SK-N-SH (cell line): ENCODE measurements around the gene TCF7L2. TPM values are rescaled to one million over a fixed set of nuclear protein-coding genes. Genes with fewer than 3 reads are reported as not detected.

Experiments used
- CTCF ChIA-PET: fragments of 300-600, 350-600 bp; formaldehyde crosslinking; extraction: SDS; loops from one replicate; lab custom pipeline; 2021; lab: Yijun Ruan, JAX
- POLR2A ChIA-PET: fragments of 350-600 bp; sonication (Branson Sonifier 250); formaldehyde crosslinking; extraction: SDS; loops from one replicate; lab custom pipeline; 2020; ENCODE audit warnings: antibody characterized with exemption, inconsistent platforms; lab: Yijun Ruan, JAX
- DNase-seq: peaks from one replicate; pipeline ENCODE4 v3.0.0; 2012
- H2AFZ ChIP-seq: fragments of 200-600 bp; sonication (generic); 2 replicates; pipeline ENCODE4 v1.8.1; 2016; ENCODE audit warnings: antibody characterized with exemption, mild to moderate bottlenecking, low read depth
- H3F3A ChIP-seq: fragments of 200-600 bp; sonication (generic); replicated peaks from 2 replicates; pipeline ENCODE3; 2016; ENCODE audit warnings: antibody characterized with exemption, mild to moderate bottlenecking; ENCODE audit not compliant: insufficient read depth
- H3K27ac ChIP-seq, 2 experiments: fragments of 200-500 bp in 1 of 2; fragments of 200-600 bp in 1 of 2; sonication (Bioruptor generic) in 1 of 2; sonication (generic), shearing (Covaris generic) in 1 of 2; 2 replicates each; pipeline versions ENCODE4 v1.5.1 to v1.6.1; 2014 to 2016; ENCODE audit warnings: low read depth in 2 of 2, inconsistent platforms in 1 of 2, low read length in 1 of 2, mild to moderate bottlenecking in 1 of 2, mixed read lengths in 1 of 2
- H3K27me3 ChIP-seq: fragments of 200-600 bp; sonication (generic), shearing (Covaris generic); 2 replicates; pipeline ENCODE4 v1.6.1; 2016; ENCODE audit warnings: mixed run types; ENCODE audit not compliant: insufficient read depth
- H3K36me3 ChIP-seq, 2 experiments: fragments of 200-500 bp in 1 of 2; fragments of 200-600 bp in 1 of 2; sonication (Bioruptor generic) in 1 of 2; sonication (generic) in 1 of 2; replicated peaks in 1 of 2; 2 replicates each; pipeline versions ENCODE3 to v1.5.1; 2014 to 2016; ENCODE audit warnings: low read length in 1 of 2, mild to moderate bottlenecking in 1 of 2; ENCODE audit not compliant: insufficient read depth in 2 of 2, control insufficient read depth in 1 of 2
- H3K4me1 ChIP-seq, 2 experiments: fragments of 200-500 bp in 1 of 2; fragments of 200-600 bp in 1 of 2; sonication (Bioruptor generic) in 1 of 2; sonication (generic), shearing (Covaris generic) in 1 of 2; 2 replicates each; pipeline versions ENCODE4 v1.5.1 to v1.6.1; 2014 to 2016; ENCODE audit warnings: low read depth in 1 of 2, low read length in 1 of 2, mixed run types in 1 of 2; ENCODE audit not compliant: insufficient read depth in 2 of 2, control insufficient read depth in 1 of 2
- H3K4me2 ChIP-seq: fragments of 200-600 bp; sonication (generic), shearing (Covaris generic); 2 replicates; pipeline ENCODE4 v1.6.1; 2017; ENCODE audit warnings: mixed run types
- H3K4me3 ChIP-seq, 2 experiments: fragments of 200-500 bp in 1 of 2; fragments of 200-600 bp in 1 of 2; sonication (Bioruptor generic) in 1 of 2; sonication (generic), shearing (Covaris generic) in 1 of 2; 2 replicates each; pipeline versions ENCODE4 v1.5.1 to v1.8.1; 2014 to 2016; ENCODE audit warnings: low read depth in 2 of 2, inconsistent platforms in 1 of 2, low read length in 1 of 2, mild to moderate bottlenecking in 1 of 2, mixed read lengths in 1 of 2, moderate library complexity in 1 of 2
- H3K79me2 ChIP-seq: fragments of 200-600 bp; sonication (generic); 2 replicates; pipeline ENCODE4 v1.8.1; 2017; ENCODE audit warnings: mild to moderate bottlenecking; ENCODE audit not compliant: insufficient read depth
- H3K9ac ChIP-seq: fragments of 200-600 bp; sonication (generic); 2 replicates; pipeline ENCODE4 v1.6.1; 2017; ENCODE audit warnings: mixed run types
- H3K9me2 ChIP-seq: fragments of 200-600 bp; sonication (generic); 2 replicates; pipeline ENCODE4 v1.6.1; 2017; ENCODE audit warnings: mixed run types
- H3K9me3 ChIP-seq: fragments of 200-600 bp; sonication (generic); 2 replicates; pipeline ENCODE4 v1.6.1; 2017; ENCODE audit warnings: mixed run types, mild to moderate bottlenecking, moderate library complexity
- H4K20me1 ChIP-seq: fragments of 200-600 bp; sonication (generic); 2 replicates; pipeline ENCODE4 v1.6.1; 2017; ENCODE audit warnings: mild to moderate bottlenecking, mixed run types; ENCODE audit not compliant: insufficient read depth
- EP300 ChIP-seq, 2 experiments: IDR thresholded peaks; 2 replicates each; pipeline versions ENCODE4 v1.4.0 to v1.6.1; 2012; ENCODE audit warnings: borderline replicate concordance in 1 of 2, low read depth in 1 of 2, low read length in 1 of 2
- FOSL2 ChIP-seq: IDR thresholded peaks from 2 replicates; pipeline ENCODE4 v1.4.0; 2012; ENCODE audit warnings: low read depth, mild to moderate bottlenecking, moderate library complexity, borderline replicate concordance
- FOXM1 ChIP-seq: IDR thresholded peaks from 2 replicates; pipeline ENCODE4 v1.4.0; 2012; ENCODE audit warnings: low read depth, mild to moderate bottlenecking
- GABPA ChIP-seq: IDR thresholded peaks from 2 replicates; pipeline ENCODE4 v1.4.0; 2012; ENCODE audit warnings: low read depth, mild to moderate bottlenecking
- JUND ChIP-seq: IDR thresholded peaks from 2 replicates; pipeline ENCODE4 v1.4.0; 2012
- MEF2A ChIP-seq: IDR thresholded peaks from 2 replicates; pipeline ENCODE4 v1.4.0; 2012; ENCODE audit warnings: low read depth, borderline replicate concordance
- MXI1 ChIP-seq: IDR thresholded peaks from 2 replicates; pipeline ENCODE4 v1.6.1; 2012; ENCODE audit warnings: mild to moderate bottlenecking, low read depth, low read length, improper control_type of control experiment
- NFIC ChIP-seq: IDR thresholded peaks from 2 replicates; pipeline ENCODE4 v1.4.0; 2012; ENCODE audit warnings: borderline replicate concordance
- POLR2AphosphoS5 ChIP-seq: IDR thresholded peaks from 2 replicates; pipeline ENCODE4 v1.6.1; 2012; ENCODE audit warnings: low read depth, low read length
- RCOR1 ChIP-seq: fragments of 150-350 bp; IDR thresholded peaks from 2 replicates; pipeline ENCODE4 v1.6.1; 2017; ENCODE audit warnings: antibody characterized with exemption, low read length
- REST ChIP-seq: IDR thresholded peaks from 2 replicates; pipeline ENCODE4 v1.6.1; 2012; ENCODE audit warnings: mild to moderate bottlenecking, low read depth, low read length, moderate library complexity
- TCF12 ChIP-seq: IDR thresholded peaks from 2 replicates; pipeline ENCODE4 v1.4.0; 2012
- TEAD4 ChIP-seq: IDR thresholded peaks from 2 replicates; pipeline ENCODE4 v1.4.0; 2012; ENCODE audit warnings: mild to moderate bottlenecking, borderline replicate concordance; ENCODE audit not compliant: insufficient read depth
- WGBS: methylation state at CpG from one replicate; pipeline ENCODE4 v1.1.6; 2017; ENCODE audit warnings: low lambda C conversion rate; 5-methylcytosine and 5-hydroxymethylcytosine counted together
- polyA plus RNA-seq, 3 experiments: library from polyadenylated mRNA; depleted of rRNA; stranded (reverse); fragments of >200 nt; gene quantifications; 2 replicates each; pipeline ENCODE4 v1.2.3, GENCODE V29; 2012

The TCF7L2 gene
- polyA plus RNA-seq, 1 of the 3 experiments (the other 2 are of a cell fraction), result 10.2 TPM

GRCh38 chr10:112962343-112962742 is 12.3 kb downstream of the TCF7L2 start:
- peaks cover 22 to 56% of the 10 kb centered on the region in 2 experiments for H3K4me1 ChIP-seq
- ChIA-PET CTCF (interaction anchor here (1.6 kb wide), 1 partner anchor 11 kb away, joined by 5 read pairs; no protein-coding TSS in a partner anchor), POLR2A (no interaction called here)
- H3K4me3 ChIP-seq, result no peak overlapping the region
- no peak overlapping the region for H3K4me2 ChIP-seq
- H3K9me2 ChIP-seq, result no peaks in the 10 kb centered on the region
- H3K79me2 ChIP-seq, result peaks cover 79% of the 10 kb centered on the region
- no peaks in the 10 kb centered on the region for H3K9me3 ChIP-seq
- WGBS, result 92% methylated on average over 4 of the region's 4 CpGs
- no peak overlapping the region for H3K27ac ChIP-seq
- no peak overlapping the region for H2AFZ ChIP-seq
- no peak overlapping the region for H3K9ac ChIP-seq
- H4K20me1 ChIP-seq, result no peaks in the 10 kb centered on the region; the same call in 1 of the 2 replicates
- no peaks in the 10 kb centered on the region for H3K27me3 ChIP-seq
- H3K36me3 ChIP-seq, result no peaks in the 10 kb centered on the region
- TF ChIP-seq RCOR1, result no peak
- no peak for TF ChIP-seq MEF2A
- peaks cover 42% of the 10 kb centered on the region for H3F3A ChIP-seq
- DNase-seq, result no peak

- no peak for DNase-seq
Measured at GRCh38 chr10:112963835-112964234, 13.8 kb downstream of the TCF7L2 start.

More at GRCh38 chr10:112963835-112964234, 13.8 kb downstream of the TCF7L2 start:
- TF ChIP-seq NFIC, result peak; percentile 15; the same call in 1 of the 2 replicates
- no peak for TF ChIP-seq FOXM1
- no peak for TF ChIP-seq MXI1
- TF ChIP-seq GABPA, result no peak
- peak in 1 of 2 experiments; percentile 32; a peak in 1 of 4 replicates for TF ChIP-seq EP300 (IDR thresholded peaks at IDR 0.05; ENCODE audit: borderline replicate concordance in 1 of 2, low read depth in 1 of 2, low read length in 1 of 2)
- peak; percentile 53 for TF ChIP-seq JUND
- peak; percentile 21; the same call in 1 of the 2 replicates for TF ChIP-seq FOSL2
- no peak for TF ChIP-seq POLR2AphosphoS5
- TF ChIP-seq TCF12, result peak; percentile 30; the same call in 1 of the 2 replicates
- TF ChIP-seq REST, result no peak
- 0 out of 2 replicates have a peak, but pooled peaks have one; percentile 18 for TF ChIP-seq TEAD4
- TF ChIP-seq, all 33 proteins: peak for 6
- Histone ChIP-seq H3K4me1 (peaks cover 14 to 44% of the 10 kb centered on the region in 2 experiments), H3K27ac (peak overlapping the region in 1 of 2 experiments; percentile 81; a peak in 2 of 4 replicates), H2AFZ (no peak overlapping the region), H3K9me2 (no peaks in the 10 kb centered on the region), H3K4me3 (no peak overlapping the region), H3K27me3 (no peaks in the 10 kb centered on the region), H3K4me2 (peak overlapping the region; percentile 11; the same call in 1 of the 2 replicates), H4K20me1 (no peaks in the 10 kb centered on the region; the same call in 1 of the 2 replicates), H3F3A (peaks cover 38% of the 10 kb centered on the region), H3K9me3 (no peaks in the 10 kb centered on the region), H3K9ac (no peak overlapping the region), H3K36me3 (peaks cover 0 to 8% of the 10 kb centered on the region in 2 experiments), H3K79me2 (peaks cover 86% of the 10 kb centered on the region)
- ChIA-PET POLR2A (no interaction called here), CTCF (no interaction called here)
- 57% methylated on average over 5 of the region's 5 CpGs for WGBS
